Lung (tissue), 12 donors: Measurements from ENCODE around the gene CDHR1. TPM values are rescaled to one million over a fixed set of nuclear protein-coding genes. Genes with fewer than 3 reads are reported as not detected.

Experiments used
- ATAC-seq: fragments of 200-7000 bp; cut with Tn5 transposase; one replicate; pipeline ENCODE4 v1.9.1; 2020; ENCODE audit warnings: moderate number of reproducible peaks; ENCODE audit not compliant: insufficient read depth, low FRiP score
- DNase-seq, 3 donors: peaks; one replicate each; pipeline ENCODE4 v3.0.0-alpha.2; 2013 to 2017
- H3K27ac ChIP-seq, 2 donors: one replicate each; pipeline ENCODE4 v1.5.1; 2013; ENCODE audit warnings: mild to moderate bottlenecking in 2 of 2, moderate library complexity in 2 of 2, control low read depth in 1 of 2, inconsistent platforms in 1 of 2, low read depth in 1 of 2, low read length in 1 of 2
- H3K27me3 ChIP-seq, 3 donors: one replicate each; pipeline ENCODE4 v1.5.1; 2013; ENCODE audit warnings: low read length in 2 of 3; ENCODE audit not compliant: control insufficient read depth in 3 of 3, insufficient read depth in 3 of 3
- H3K36me3 ChIP-seq, 4 donors: one replicate each; pipeline ENCODE4 v1.5.1; 2013; ENCODE audit warnings: low read length in 4 of 4, mild to moderate bottlenecking in 1 of 4, moderate library complexity in 1 of 4; ENCODE audit not compliant: control insufficient read depth in 4 of 4, insufficient read depth in 4 of 4
- H3K4me1 ChIP-seq, 5 donors: one replicate each; pipeline ENCODE4 v1.5.1; 2013; ENCODE audit warnings: low read length in 5 of 5, mild to moderate bottlenecking in 2 of 5, moderate library complexity in 1 of 5; ENCODE audit not compliant: control insufficient read depth in 5 of 5, insufficient read depth in 5 of 5
- H3K4me3 ChIP-seq: one replicate; pipeline ENCODE4 v1.5.1; 2013; ENCODE audit warnings: mild to moderate bottlenecking, control low read depth, moderate library complexity
- H3K9ac ChIP-seq, 2 donors: one replicate each; pipeline ENCODE4 v1.5.1; 2013; ENCODE audit warnings: low read length in 2 of 2, control low read depth in 1 of 2; ENCODE audit not compliant: insufficient read depth in 1 of 2
- H3K9me3 ChIP-seq, 4 donors: one replicate each; pipeline ENCODE4 v1.5.1; 2013; ENCODE audit warnings: low read length in 3 of 4, mild to moderate bottlenecking in 1 of 4, moderate library complexity in 1 of 4; ENCODE audit not compliant: control insufficient read depth in 4 of 4, insufficient read depth in 3 of 4
- CTCF ChIP-seq: IDR thresholded peaks from 2 replicates; pipeline ENCODE4 v1.5.1; 2012; ENCODE audit warnings: mild to moderate bottlenecking; ENCODE audit errors: control extremely low read depth, extremely low read depth
- WGBS, 2 donors: extraction: QIAGEN DNeasy Blood & Tissue Kit; methylation state at CpG; one replicate each; pipeline ENCODE4 v1.1.7; 2013; 5-methylcytosine and 5-hydroxymethylcytosine counted together
- polyA plus RNA-seq, 2 donors: library from polyadenylated mRNA; stranded (reverse); fragments of 200-250 nt; gene quantifications; one replicate each; pipeline ENCODE4 v1.2.1, GENCODE V29; 2013
- total RNA-seq, 2 donors: library from RNA; depleted of rRNA in 1 of 2; stranded (reverse); fragments of >200 nt in 1 of 2; gene quantifications; one replicate each; pipeline ENCODE4 v1.2.1, GENCODE V29; 2014 to 2021
- donor health status: control.
- donor health status: control.
- donor health status: Bipolar disorder and iron deficiency.
- donor health status: healthy.
- donor health status: DM: yes; HTN: yes; CAD: no.

CDHR1 gene
- total and polyA plus RNA-seq, 4 donors, result 0.10 to 0.49 (median 0.32) TPM

GRCh38 chr10:84267503-84268126 lies 73.3 kb downstream of the CDHR1 start:
- ATAC-seq (no peak), DNase-seq (peak in 2 of 3 donors; percentile 32 to 37)
- no peaks in the 10 kb centered on the region for H3K36me3 ChIP-seq
- WGBS, 2 donors, result 42 to 48% methylated on average over 7 of the region's 7 CpGs
- H3K27ac ChIP-seq, result no peak overlapping the region
- H3K4me1 ChIP-seq, result peaks cover 0 to 2% (median 0%) of the 10 kb centered on the region in 5 donors
- H3K4me3 ChIP-seq, result no peak overlapping the region
- no peak overlapping the region for H3K9ac ChIP-seq
- peak; percentile 47 for TF ChIP-seq CTCF
- no peaks in the 10 kb centered on the region for H3K9me3 ChIP-seq
- peaks cover 0 to 2% (median 0%) of the 10 kb centered on the region in 3 donors for H3K27me3 ChIP-seq

- no peak overlapping the region for H3K9ac ChIP-seq
- H3K27me3 ChIP-seq, result peaks cover 0 to 2% (median 0%) of the 10 kb centered on the region in 3 donors
- H3K4me3 ChIP-seq, result no peak overlapping the region
- no peak for ATAC-seq
- TF ChIP-seq CTCF, result no peak
- peaks cover 0 to 2% (median 0%) of the 10 kb centered on the region in 5 donors for H3K4me1 ChIP-seq
- no peak overlapping the region for H3K27ac ChIP-seq
- no peaks in the 10 kb centered on the region for H3K36me3 ChIP-seq
- DNase-seq, result no peak
- no peaks in the 10 kb centered on the region for H3K9me3 ChIP-seq
- WGBS, 2 donors, result 76 to 90% methylated on average over 1 of the region's 1 CpG
Observed at GRCh38 chr10:84269162-84269561, 74.8 kb downstream of the CDHR1 start.

Other genes with a start within 250 kb of the CDHR1 start
- 100 to 1,000 TPM; 114 to 132 TPM for gene GHITM, start 55.0 kb upstream of the CDHR1 start, total RNA-seq
- gene GHITM, start 55.0 kb upstream of the CDHR1 start, polyA plus RNA-seq, result 100 to 1,000 TPM; 107 to 177 TPM
- not detected for gene GPR15LG, start 20.7 kb upstream of the CDHR1 start, total RNA-seq
- under 1 TPM in 1 of 2 donors, not detected in 1; 0.47 TPM for gene GPR15LG, start 20.7 kb upstream of the CDHR1 start, polyA plus RNA-seq
- not detected for gene LRIT2, start 31.0 kb downstream of the CDHR1 start, total RNA-seq
- gene LRIT2, start 31.0 kb downstream of the CDHR1 start, polyA plus RNA-seq, result not detected
- not detected for gene LRIT1, start 47.0 kb downstream of the CDHR1 start, total RNA-seq
- not detected for gene LRIT1, start 47.0 kb downstream of the CDHR1 start, polyA plus RNA-seq
- gene RGR, start 50.5 kb downstream of the CDHR1 start, total RNA-seq, result under 1 TPM in 1 of 2 donors, not detected in 1; 0.31 TPM
- under 1 TPM; 0.05 to 0.65 TPM for gene RGR, start 50.5 kb downstream of the CDHR1 start, polyA plus RNA-seq
- gene CCSER2, start 134.1 kb downstream of the CDHR1 start, total RNA-seq, result 10 to 100 TPM; 50.8 to 83.5 TPM
- 10 to 100 TPM in 1 of 2 donors, 1 to 10 TPM in 1; 9.4 to 14.2 TPM for gene CCSER2, start 134.1 kb downstream of the CDHR1 start, polyA plus RNA-seq